ENCODE measurements around the gene TWF2.
A peak's percentile ranks its signal among the peaks of the same experiment; 100 is the strongest.

TWF2 gene

GRCh38 chr3:52198643-52199608 lies 40.0 kb downstream of the TWF2 start:
- no peak for DNase-seq

GRCh38 chr3:52197842-52198625 lies 40.9 kb downstream of the TWF2 start, which contains the start of gene ALAS1:
Gene ALAS1, plus strand, starts transcription at chr3:52198160. Its CDS starts 1,082 bp downstream, at chr3:52199242.
- DNase-seq = peak; percentile 85

GRCh38 chr3:52197499-52197841 lies 41.5 kb downstream of the TWF2 start:
- no peak for DNase-seq

GRCh38 chr3:52196977-52197376 lies 42.0 kb downstream of the TWF2 start:
- DNase-seq = no peak

- no peak for DNase-seq
Measured at GRCh38 chr3:52195823-52196331, 43.1 kb downstream of the TWF2 start.

- no peak for DNase-seq
Measured at GRCh38 chr3:52195291-52195597, 43.7 kb downstream of the TWF2 start.

GRCh38 chr3:52194485-52195290 lies 44.3 kb downstream of the TWF2 start:
- no peak for DNase-seq

- DNase-seq = no peak
Measured at GRCh38 chr3:52193065-52193464, 45.9 kb downstream of the TWF2 start.

GRCh38 chr3:52191663-52192062 lies 47.3 kb downstream of the TWF2 start:
- DNase-seq = no peak

GRCh38 chr3:52190294-52191074 lies 48.5 kb downstream of the TWF2 start:
- DNase-seq = no peak

- DNase-seq = no peak
Measured at GRCh38 chr3:52188556-52188955, 50.4 kb downstream of the TWF2 start.

GRCh38 chr3:52186729-52187128 lies 52.2 kb downstream of the TWF2 start:
- no peak for DNase-seq

- DNase-seq = no peak
Measured at GRCh38 chr3:52185837-52186236, 53.1 kb downstream of the TWF2 start.

- DNase-seq = no peak
Measured at GRCh38 chr3:52185311-52185710, 53.6 kb downstream of the TWF2 start.

GRCh38 chr3:52184690-52185089 lies 54.3 kb downstream of the TWF2 start:
- no peak for DNase-seq

- no peak for DNase-seq
Measured at GRCh38 chr3:52183786-52184445, 55.0 kb downstream of the TWF2 start.

- DNase-seq = no peak
Measured at GRCh38 chr3:52182691-52183090, 56.3 kb downstream of the TWF2 start.

GRCh38 chr3:52182196-52182595 lies 56.8 kb downstream of the TWF2 start:
- no peak for DNase-seq

- no peak for DNase-seq
Measured at GRCh38 chr3:52181543-52181942, 57.4 kb downstream of the TWF2 start.

Data from NCI-H1048 (cell line).